ENCODE results near the gene SULT2A1.
"Not testable (repeated sequence)": the region's sequence is repeated elsewhere in the genome, so short reads cannot be mapped to it uniquely, and the experiment has no call there.

DNA sequence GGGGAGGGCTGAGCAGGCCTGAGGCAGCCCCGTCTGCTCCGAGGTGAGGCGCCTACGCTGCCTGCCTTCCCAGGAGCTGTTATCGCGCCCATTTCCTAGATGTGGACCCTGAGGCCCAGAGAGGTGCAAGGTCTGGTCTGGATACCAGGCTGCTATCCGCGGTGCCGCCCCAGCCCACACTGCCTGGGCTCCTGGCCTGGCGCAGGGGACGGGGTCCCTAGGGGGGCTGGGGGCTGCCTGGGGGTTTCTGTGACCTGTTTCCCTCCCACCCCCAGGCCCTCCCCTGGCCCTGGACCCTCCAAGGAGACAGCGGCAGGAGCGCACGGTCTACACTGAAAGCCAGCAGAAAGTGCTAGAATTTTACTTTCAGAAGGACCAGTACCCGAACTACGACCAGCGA lies 26.3 kb downstream of the SULT2A1 start:
- TF ChIP-seq POLR2AphosphoS5 (IDR thresholded peaks at IDR 0.05), result not testable (repeated sequence)
- TF ChIP-seq, protein P1, sequence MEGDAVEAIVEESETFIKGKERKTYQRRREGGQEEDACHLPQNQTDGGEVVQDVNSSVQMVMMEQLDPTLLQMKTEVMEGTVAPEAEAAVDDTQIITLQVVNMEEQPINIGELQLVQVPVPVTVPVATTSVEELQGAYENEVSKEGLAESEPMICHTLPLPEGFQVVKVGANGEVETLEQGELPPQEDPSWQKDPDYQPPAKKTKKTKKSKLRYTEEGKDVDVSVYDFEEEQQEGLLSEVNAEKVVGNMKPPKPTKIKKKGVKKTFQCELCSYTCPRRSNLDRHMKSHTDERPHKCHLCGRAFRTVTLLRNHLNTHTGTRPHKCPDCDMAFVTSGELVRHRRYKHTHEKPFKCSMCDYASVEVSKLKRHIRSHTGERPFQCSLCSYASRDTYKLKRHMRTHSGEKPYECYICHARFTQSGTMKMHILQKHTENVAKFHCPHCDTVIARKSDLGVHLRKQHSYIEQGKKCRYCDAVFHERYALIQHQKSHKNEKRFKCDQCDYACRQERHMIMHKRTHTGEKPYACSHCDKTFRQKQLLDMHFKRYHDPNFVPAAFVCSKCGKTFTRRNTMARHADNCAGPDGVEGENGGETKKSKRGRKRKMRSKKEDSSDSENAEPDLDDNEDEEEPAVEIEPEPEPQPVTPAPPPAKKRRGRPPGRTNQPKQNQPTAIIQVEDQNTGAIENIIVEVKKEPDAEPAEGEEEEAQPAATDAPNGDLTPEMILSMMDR (IDR thresholded peaks at IDR 0.05), result not testable (repeated sequence)

Measured in breast epithelium (tissue), 3 donors.